Stomach (tissue), 9 donors: ENCODE data around the gene NMNAT2. TPM values are rescaled to one million over a fixed set of nuclear protein-coding genes. Genes with fewer than 3 reads are reported as not detected.

ENCODE experiments used
- DNase-seq, 2 donors: peaks; one replicate each; pipeline versions ENCODE4 v3.0.0 to v3.0.0-alpha.2; 2013 to 2019
- H3K27ac ChIP-seq, 5 donors: fragments of 200-600 bp in 4 of 5; sonication (generic) in 4 of 5; one replicate each; pipeline ENCODE4 v1.5.1; 2013 to 2019; ENCODE audit warnings: mild to moderate bottlenecking in 1 of 5, moderate library complexity in 1 of 5
- H3K27me3 ChIP-seq, 3 donors: fragments of 200-600 bp; sonication (generic); one replicate each; pipeline ENCODE4 v1.5.1; 2017 to 2019; ENCODE audit warnings: mixed run types in 1 of 3
- H3K36me3 ChIP-seq, 4 donors: fragments of 200-600 bp; sonication (generic); 1 replicate in 3 of 4; 2 replicates in 1 of 4; pipeline ENCODE4 v1.5.1; 2016 to 2019
- H3K4me1 ChIP-seq, 4 donors: fragments of 200-600 bp; sonication (generic); one replicate each; pipeline ENCODE4 v1.5.1; 2016 to 2019
- H3K4me3 ChIP-seq, 4 donors: fragments of 200-600 bp; sonication (generic) in 3 of 4; one replicate each; pipeline ENCODE4 v1.5.1; 2016 to 2019; ENCODE audit warnings: mild to moderate bottlenecking in 1 of 4
- H3K9me3 ChIP-seq, 4 donors: fragments of 200-600 bp; sonication (generic); one replicate each; pipeline ENCODE4 v1.5.1; 2016 to 2019
- EP300 ChIP-seq: sonication (generic); formaldehyde crosslinking; IDR thresholded peaks from one replicate; pipeline ENCODE4 v1.6.1; 2017; ENCODE audit warnings: antibody characterized with exemption
- POLR2A ChIP-seq, 4 donors: fragments of 450-650 bp; IDR thresholded peaks; one replicate each; pipeline ENCODE4 v1.6.1; 2016; ENCODE audit warnings: antibody characterized with exemption in 4 of 4, control low read depth in 2 of 4, mild to moderate bottlenecking in 1 of 4, moderate library complexity in 1 of 4
- POLR2AphosphoS5 ChIP-seq, 3 donors: sonication (generic); formaldehyde crosslinking; IDR thresholded peaks; one replicate each; pipeline ENCODE4 v1.6.1; 2016; ENCODE audit warnings: antibody characterized with exemption in 3 of 3
- WGBS, 5 donors: extraction: QIAGEN DNeasy Blood & Tissue Kit in 3 of 5; methylation state at CpG; one replicate each; pipeline versions ENCODE4 v1.1.5 to v1.1.7; 2013 to 2018; 5-methylcytosine and 5-hydroxymethylcytosine counted together
- intact Hi-C: fragments of 100-400 bp; cut with DNase I; formaldehyde crosslinking; loops from one replicate; pipeline ENCODE4 v1.15.1; 2023; ENCODE audit warnings: low total_unique reads
- polyA plus RNA-seq, 3 donors: library from polyadenylated mRNA; stranded (reverse); fragments of 200-250 nt; gene quantifications; one replicate each; pipeline ENCODE4 v1.2.3, GENCODE V29; 2013
- total RNA-seq, 5 donors: library from RNA; depleted of rRNA; stranded (reverse); fragments of >200 nt; gene quantifications; one replicate each; pipeline versions ENCODE4 v1.1.0 to v1.2.3, GENCODE V29; 2014 to 2016
- TF ChIP-seq, protein P1 (sequence below), 7 experiments: fragments of 450-650 bp in 4 of 7; fragments of 200-600 bp in 3 of 7; sonication (generic) in 3 of 7; IDR thresholded peaks; one replicate each; pipeline ENCODE4 v1.5.1; 2016 to 2019; ENCODE audit warnings: antibody characterized with exemption in 7 of 7, control low read depth in 2 of 7, mild to moderate bottlenecking in 1 of 7
- donor health status: healthy with polysubstance abuse.
- donor health status: Bipolar disorder and iron deficiency.
- donor health status: healthy.

Gene NMNAT2
- total and polyA plus RNA-seq, 8 donors, result 0.06 to 1.3 (median 0.51) TPM; not detected in 2

GRCh38 chr1:183318433-183318832 is 99.7 kb downstream of the NMNAT2 start:
- WGBS, 5 donors, result 13 to 35% (median 30%) methylated on average over 4 of the region's 4 CpGs

GRCh38 chr1:183315991-183316758 is 102.0 kb downstream of the NMNAT2 start:
- H3K27ac ChIP-seq, result no peak overlapping the region
- DNase-seq, result no peak
- H3K9me3 ChIP-seq, result no peaks in the 10 kb centered on the region
- WGBS, 5 donors, result 55 to 75% (median 69%) methylated on average over 6 of the region's 6 CpGs
- H3K4me1 ChIP-seq, result peaks cover 0 to 34% (median 14%) of the 10 kb centered on the region in 4 donors
- no peaks in the 10 kb centered on the region for H3K36me3 ChIP-seq
- TF ChIP-seq, protein P1, sequence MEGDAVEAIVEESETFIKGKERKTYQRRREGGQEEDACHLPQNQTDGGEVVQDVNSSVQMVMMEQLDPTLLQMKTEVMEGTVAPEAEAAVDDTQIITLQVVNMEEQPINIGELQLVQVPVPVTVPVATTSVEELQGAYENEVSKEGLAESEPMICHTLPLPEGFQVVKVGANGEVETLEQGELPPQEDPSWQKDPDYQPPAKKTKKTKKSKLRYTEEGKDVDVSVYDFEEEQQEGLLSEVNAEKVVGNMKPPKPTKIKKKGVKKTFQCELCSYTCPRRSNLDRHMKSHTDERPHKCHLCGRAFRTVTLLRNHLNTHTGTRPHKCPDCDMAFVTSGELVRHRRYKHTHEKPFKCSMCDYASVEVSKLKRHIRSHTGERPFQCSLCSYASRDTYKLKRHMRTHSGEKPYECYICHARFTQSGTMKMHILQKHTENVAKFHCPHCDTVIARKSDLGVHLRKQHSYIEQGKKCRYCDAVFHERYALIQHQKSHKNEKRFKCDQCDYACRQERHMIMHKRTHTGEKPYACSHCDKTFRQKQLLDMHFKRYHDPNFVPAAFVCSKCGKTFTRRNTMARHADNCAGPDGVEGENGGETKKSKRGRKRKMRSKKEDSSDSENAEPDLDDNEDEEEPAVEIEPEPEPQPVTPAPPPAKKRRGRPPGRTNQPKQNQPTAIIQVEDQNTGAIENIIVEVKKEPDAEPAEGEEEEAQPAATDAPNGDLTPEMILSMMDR (IDR thresholded peaks at IDR 0.05), result no peak
- TF ChIP-seq POLR2AphosphoS5 (IDR thresholded peaks at IDR 0.05) (no peak), POLR2A (IDR thresholded peaks at IDR 0.05) (no peak), EP300 (no peak)
- no peak overlapping the region for H3K4me3 ChIP-seq
- no peaks in the 10 kb centered on the region for H3K27me3 ChIP-seq
- intact Hi-C loops, result no loop called here

More at GRCh38 chr1:183318433-183318832, 99.7 kb downstream of the NMNAT2 start:
- Histone ChIP-seq H3K36me3 (no peaks in the 10 kb centered on the region), H3K27ac (peak overlapping the region in 4 of 5 donors; percentile 41 to 70 (median 64)), H3K9me3 (no peaks in the 10 kb centered on the region), H3K4me3 (no peak overlapping the region), H3K27me3 (no peaks in the 10 kb centered on the region), H3K4me1 (peaks cover 0 to 26% (median 10%) of the 10 kb centered on the region in 4 donors)
- TF ChIP-seq, protein P1 (IDR thresholded peaks at IDR 0.05), result peak in 1 of 7 experiments; percentile 25
- TF ChIP-seq POLR2A (IDR thresholded peaks at IDR 0.05) (no peak), POLR2AphosphoS5 (IDR thresholded peaks at IDR 0.05) (peak in 2 of 3 donors; percentile 8 to 31), EP300 (no peak)
- DNase-seq, result peak; percentile 42 to 91
- intact Hi-C loops, result no loop called here

- no peaks in the 10 kb centered on the region for H3K27me3 ChIP-seq
- no peak overlapping the region for H3K27ac ChIP-seq
- no peaks in the 10 kb centered on the region for H3K9me3 ChIP-seq
- intact Hi-C loops, result no loop called here
- TF ChIP-seq EP300 (no peak), POLR2A (IDR thresholded peaks at IDR 0.05) (no peak), POLR2AphosphoS5 (IDR thresholded peaks at IDR 0.05) (no peak)
- TF ChIP-seq, protein P1 (IDR thresholded peaks at IDR 0.05), result no peak
- H3K36me3 ChIP-seq, result no peaks in the 10 kb centered on the region
- WGBS, 5 donors, result 79 to 93% (median 91%) methylated on average over 3 of the region's 3 CpGs
- DNase-seq, result no peak
- no peak overlapping the region for H3K4me3 ChIP-seq
- peaks cover 0 to 35% (median 9%) of the 10 kb centered on the region in 4 donors for H3K4me1 ChIP-seq
These were observed 105.1 kb downstream of the NMNAT2 start for GRCh38 chr1:183313063-183313462.

- no peak for TF ChIP-seq POLR2AphosphoS5 (IDR thresholded peaks at IDR 0.05)
- TF ChIP-seq EP300, result no peak
- no peak for TF ChIP-seq POLR2A (IDR thresholded peaks at IDR 0.05)
- TF ChIP-seq, protein P1 (IDR thresholded peaks at IDR 0.05), result no peak
- DNase-seq, result peak in 1 of 2 donors; percentile 50
- 57 to 75% (median 63%) methylated on average over 5 of the region's 5 CpGs for WGBS, 5 donors
- Histone ChIP-seq H3K9me3 (no peaks in the 10 kb centered on the region), H3K27ac (peak overlapping the region in 3 of 5 donors; percentile 25 to 74 (median 51)), H3K36me3 (no peaks in the 10 kb centered on the region), H3K27me3 (no peaks in the 10 kb centered on the region), H3K4me1 (peaks cover 0 to 36% (median 5%) of the 10 kb centered on the region in 4 donors), H3K4me3 (no peak overlapping the region)
- intact Hi-C loops, result no loop called here
These were observed 107.3 kb downstream of the NMNAT2 start for GRCh38 chr1:183310753-183311479.
